ENCODE results near the gene TAS1R1. TPM values are rescaled to one million over a fixed set of nuclear protein-coding genes. Genes with fewer than 3 reads are reported as not detected.

Gene TAS1R1
- total RNA-seq, result not detected in 2 replicates
- long read RNA-seq, result 0 reads

GRCh38 chr1:6554907-6555778 is at the start of gene TAS1R1:
Gene TAS1R1 (plus strand): TSS chr1:6555307. CDS start chr1:6555374, 67 bp downstream.
- Mint-ChIP-seq H3K27me3 (ENCODE audit: low read depth) (peaks cover 1% of the 10 kb centered on the region), H3K27ac (ENCODE audit: unreplicated experiment) (no peak within 1 kb of the TSS), H3K4me1 (peaks cover 13% of the 10 kb centered on the region), H3K36me3 (ENCODE audit: low read depth) (no peaks in the 10 kb centered on the region), H3K9me3 (no peaks in the 10 kb centered on the region), H3K4me3 (peak within 1 kb of the TSS; percentile 73)
- TF ChIP-seq CTCF (conservative IDR thresholded peaks at IDR 0.05), result no peak
- DNase-seq (ENCODE audit: low read depth, low spot score), result no peak

- no peak overlapping the region for H3K4me3 Mint-ChIP-seq
- H3K9me3 Mint-ChIP-seq, result no peaks in the 10 kb centered on the region
- H3K4me1 Mint-ChIP-seq, result peaks cover 19% of the 10 kb centered on the region
- TF ChIP-seq CTCF (conservative IDR thresholded peaks at IDR 0.05), result no peak
- no peaks in the 10 kb centered on the region for H3K36me3 Mint-ChIP-seq (ENCODE audit: low read depth)
- H3K27me3 Mint-ChIP-seq (ENCODE audit: low read depth), result peaks cover 3% of the 10 kb centered on the region
- no peak for DNase-seq (ENCODE audit: low read depth, low spot score)
- H3K27ac Mint-ChIP-seq (ENCODE audit: unreplicated experiment), result peak overlapping the region; percentile 38
Observed at GRCh38 chr1:6505367-6506209, 49.5 kb upstream of the TAS1R1 start.

- H3K4me1 Mint-ChIP-seq, result peaks cover 15% of the 10 kb centered on the region
- H3K27ac Mint-ChIP-seq (ENCODE audit: unreplicated experiment), result no peak overlapping the region
- H3K36me3 Mint-ChIP-seq (ENCODE audit: low read depth), result no peaks in the 10 kb centered on the region
- DNase-seq (ENCODE audit: low read depth, low spot score), result no peak
- no peaks in the 10 kb centered on the region for H3K9me3 Mint-ChIP-seq
- H3K27me3 Mint-ChIP-seq (ENCODE audit: low read depth), result peaks cover under 1% of the 10 kb centered on the region
- no peak for TF ChIP-seq CTCF (conservative IDR thresholded peaks at IDR 0.05)
- H3K4me3 Mint-ChIP-seq, result peak overlapping the region; percentile 27
Observed at GRCh38 chr1:6506210-6507036, 48.7 kb upstream of the TAS1R1 start.

GRCh38 chr1:6507037-6507428 is 48.1 kb upstream of the TAS1R1 start:
- no peak overlapping the region for H3K27ac Mint-ChIP-seq (ENCODE audit: unreplicated experiment)
- no peaks in the 10 kb centered on the region for H3K27me3 Mint-ChIP-seq (ENCODE audit: low read depth)

More at GRCh38 chr1:6507037-6507428, 48.1 kb upstream of the TAS1R1 start:
- no peak for DNase-seq (ENCODE audit: low read depth, low spot score)
- Mint-ChIP-seq H3K4me1 (peaks cover 17% of the 10 kb centered on the region), H3K36me3 (ENCODE audit: low read depth) (no peaks in the 10 kb centered on the region), H3K4me3 (no peak overlapping the region), H3K9me3 (no peaks in the 10 kb centered on the region)
- no peak for TF ChIP-seq CTCF (conservative IDR thresholded peaks at IDR 0.05)
